Measurements from ENCODE around the gene HMG20A.

The HMG20A gene

GRCh38 chr15:77503240-77503639 is 82.6 kb downstream of the HMG20A start:
- no peak for DNase-seq

GRCh38 chr15:77503764-77504163 is 83.1 kb downstream of the HMG20A start:
- DNase-seq = no peak

- no peak for DNase-seq
Measured at GRCh38 chr15:77504306-77504705, 83.6 kb downstream of the HMG20A start.

DNA sequence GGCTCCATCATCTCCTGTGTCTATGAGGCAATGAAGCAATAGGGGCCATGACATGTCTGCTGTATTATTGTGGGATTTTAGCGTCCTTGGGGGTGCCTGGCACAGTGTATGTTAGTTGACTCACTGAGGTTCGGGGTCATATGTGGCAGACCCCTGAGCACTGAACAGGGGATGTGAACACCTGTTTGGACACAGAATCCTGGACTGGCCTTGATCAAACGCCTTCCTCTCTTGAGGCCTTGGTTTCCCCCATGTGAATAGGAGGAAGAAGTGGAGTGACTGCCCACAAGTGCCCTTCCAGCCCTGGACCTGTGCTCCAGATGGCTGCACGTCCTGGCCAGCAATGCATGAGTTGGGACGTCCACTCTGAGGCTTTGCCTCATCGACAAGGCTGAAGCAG is 84.2 kb downstream of the HMG20A start:
- DNase-seq = no peak

DNA sequence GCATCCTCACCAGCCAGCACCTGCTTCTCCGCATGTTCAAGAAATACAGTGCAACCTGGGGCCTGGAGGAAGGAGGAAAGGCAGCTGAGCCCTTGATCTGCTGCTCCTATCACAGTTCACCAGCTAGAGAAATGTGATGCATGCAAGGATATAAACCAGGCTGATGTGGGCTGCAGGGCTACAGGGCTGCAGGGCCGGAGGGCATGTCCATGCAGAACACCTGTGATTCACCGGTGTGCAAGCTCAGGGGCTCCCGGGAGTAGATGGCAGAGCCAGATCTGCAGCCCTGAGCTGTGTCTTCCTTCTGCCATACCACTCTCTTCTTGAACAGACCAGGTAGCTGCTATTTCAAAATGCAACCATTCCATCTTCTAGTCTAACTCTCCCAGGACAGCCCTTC is 84.9 kb downstream of the HMG20A start:
- DNase-seq = no peak

DNA sequence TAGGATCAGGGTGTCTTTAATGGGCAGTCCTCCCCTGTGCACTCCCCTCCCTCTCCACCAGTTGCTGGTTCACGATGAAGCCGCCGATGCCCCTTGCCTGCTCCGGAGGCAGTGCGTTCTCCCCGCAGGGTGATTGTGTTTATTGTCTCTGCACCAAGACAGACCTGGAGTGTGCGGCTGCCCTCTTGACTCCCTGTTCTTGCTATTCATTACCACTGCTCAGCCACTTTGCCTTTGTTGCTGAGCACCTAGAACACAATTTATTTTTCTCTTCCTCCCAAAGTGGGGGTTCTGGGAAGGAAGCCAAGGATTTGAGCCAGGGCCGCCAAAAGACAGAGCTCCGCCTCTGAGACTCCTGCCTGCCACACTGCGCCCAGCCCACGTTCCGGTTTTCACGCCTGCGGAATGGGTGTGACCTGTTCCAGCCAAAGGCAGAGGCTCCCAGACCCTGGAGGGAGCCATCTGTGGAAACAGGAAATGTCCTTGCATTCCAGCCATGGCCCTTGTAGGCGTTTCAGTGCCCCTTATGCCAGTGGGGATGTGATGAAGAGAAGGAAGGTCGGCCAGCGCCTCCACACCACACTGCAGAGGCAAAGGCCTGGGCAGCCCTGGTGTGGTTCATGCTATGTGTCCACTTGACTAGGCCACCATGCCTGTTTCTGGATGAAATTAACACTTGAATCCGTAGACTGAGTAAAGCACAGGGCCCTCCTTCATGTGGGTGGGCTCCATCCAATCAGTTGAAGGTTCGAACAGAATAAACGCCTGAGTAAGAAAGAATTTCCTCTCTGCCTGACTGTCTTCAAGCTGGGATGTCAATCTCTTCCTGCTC is 85.8 kb downstream of the HMG20A start:
- no peak for DNase-seq

DNA sequence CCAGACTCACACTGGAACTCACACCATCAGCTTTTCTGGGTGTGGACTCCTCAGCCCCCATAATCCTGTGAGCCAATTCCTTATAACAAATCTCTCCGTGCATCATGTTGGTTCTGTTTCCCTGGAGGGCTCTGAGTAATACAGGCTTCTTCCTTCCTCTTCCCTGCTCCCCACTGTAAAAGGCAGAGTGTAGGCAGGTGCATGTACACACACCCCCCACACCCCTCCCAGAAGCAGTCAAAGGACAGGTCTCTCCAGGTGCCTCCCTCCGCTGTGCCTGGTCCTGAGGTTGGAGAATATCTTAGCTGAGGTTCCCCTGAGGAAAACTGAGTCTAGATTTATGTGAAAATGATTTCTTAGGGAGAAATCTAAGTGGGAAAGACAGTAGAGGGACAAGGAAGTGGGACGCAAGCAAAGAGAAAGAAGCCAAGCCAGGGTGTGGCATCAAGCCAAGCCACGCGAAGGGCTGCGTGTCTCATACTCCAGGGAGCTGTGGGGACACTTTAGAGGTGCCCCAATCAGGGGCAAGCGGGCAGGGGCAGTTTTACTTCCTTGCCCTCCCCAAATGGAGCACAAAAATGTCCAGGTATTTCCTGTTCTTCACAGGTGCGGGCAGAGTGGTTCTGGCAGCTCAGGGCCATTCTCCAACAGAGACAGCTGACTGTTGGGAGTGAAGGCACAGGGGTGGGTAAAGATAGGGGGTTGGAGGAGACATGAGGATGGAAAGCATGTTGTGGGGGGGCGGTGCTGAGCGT is 86.6 kb downstream of the HMG20A start:
- DNase-seq = no peak

GRCh38 chr15:77507911-77508310 is 87.2 kb downstream of the HMG20A start:
- DNase-seq = no peak

GRCh38 chr15:77508541-77509243 is 88.0 kb downstream of the HMG20A start:
- no peak for DNase-seq

DNA sequence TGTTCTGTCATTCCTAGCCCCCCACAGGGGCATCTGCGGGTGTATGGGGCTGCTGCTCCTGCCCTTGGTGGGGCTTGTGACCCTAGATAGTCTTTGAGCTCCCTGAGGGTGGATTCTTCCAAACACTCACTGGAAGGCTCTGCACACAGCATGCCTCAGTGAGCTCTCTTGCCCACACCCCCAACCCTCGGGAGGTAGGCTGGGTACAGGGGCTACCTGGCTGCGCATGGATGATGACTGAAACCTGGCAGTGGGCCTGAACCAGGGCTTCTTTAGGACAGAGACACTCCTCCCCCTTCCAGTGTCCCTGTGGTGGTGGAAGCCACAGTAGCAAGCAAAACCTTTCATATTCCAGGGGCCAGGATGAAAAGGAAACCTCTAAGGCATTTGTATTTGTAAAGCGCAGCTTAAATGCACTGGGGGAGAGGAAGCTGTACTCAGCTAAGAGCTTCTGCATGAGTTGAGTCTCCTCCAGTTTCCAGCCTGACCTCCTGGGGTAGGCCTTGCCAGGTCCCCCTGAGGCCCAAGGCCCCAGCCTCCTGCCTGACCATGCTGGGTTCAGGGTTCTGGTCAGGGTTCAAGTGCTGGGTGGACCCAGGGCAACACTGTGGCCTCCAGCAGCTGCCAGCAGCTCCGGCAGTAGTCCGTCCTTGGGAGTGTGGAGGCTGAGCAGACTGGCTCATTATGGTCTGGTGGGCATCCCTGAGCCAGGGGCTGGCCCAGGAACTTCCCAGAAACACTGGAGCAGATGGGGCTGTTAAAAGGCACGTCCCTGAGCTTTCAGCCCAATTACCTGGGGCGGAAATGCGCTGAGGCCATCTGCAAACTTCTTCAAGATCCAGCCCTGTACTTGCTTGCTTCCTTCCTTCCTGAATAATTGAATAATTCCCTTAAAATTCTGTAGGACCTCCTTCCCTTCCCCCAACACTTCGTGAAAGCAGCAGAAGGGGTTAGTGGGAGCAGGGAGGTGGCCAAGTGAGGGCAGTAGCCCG is 89.7 kb downstream of the HMG20A start:
- no peak for DNase-seq

- no peak for DNase-seq
Measured at GRCh38 chr15:77511869-77512268, 91.2 kb downstream of the HMG20A start.

DNA sequence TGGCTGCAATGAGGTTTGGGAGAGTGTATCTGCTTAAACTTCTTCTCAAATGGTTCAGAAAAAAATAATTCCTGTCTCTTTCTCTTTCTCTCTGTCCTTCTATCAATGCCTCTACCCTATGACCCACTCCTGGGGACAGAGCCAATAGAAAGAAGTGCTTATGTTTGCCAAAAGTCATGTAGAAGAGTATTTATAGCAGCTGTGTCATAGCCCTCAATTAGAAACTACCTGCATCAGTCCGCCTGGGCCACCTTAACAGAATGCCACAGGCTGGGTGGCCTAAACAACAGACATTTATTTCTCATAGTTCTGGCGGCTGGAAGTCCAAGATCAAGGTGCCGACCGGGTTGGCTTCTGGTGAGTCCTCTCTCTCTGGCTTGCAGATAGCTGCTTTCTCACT is 92.5 kb downstream of the HMG20A start:
- no peak for DNase-seq

DNA sequence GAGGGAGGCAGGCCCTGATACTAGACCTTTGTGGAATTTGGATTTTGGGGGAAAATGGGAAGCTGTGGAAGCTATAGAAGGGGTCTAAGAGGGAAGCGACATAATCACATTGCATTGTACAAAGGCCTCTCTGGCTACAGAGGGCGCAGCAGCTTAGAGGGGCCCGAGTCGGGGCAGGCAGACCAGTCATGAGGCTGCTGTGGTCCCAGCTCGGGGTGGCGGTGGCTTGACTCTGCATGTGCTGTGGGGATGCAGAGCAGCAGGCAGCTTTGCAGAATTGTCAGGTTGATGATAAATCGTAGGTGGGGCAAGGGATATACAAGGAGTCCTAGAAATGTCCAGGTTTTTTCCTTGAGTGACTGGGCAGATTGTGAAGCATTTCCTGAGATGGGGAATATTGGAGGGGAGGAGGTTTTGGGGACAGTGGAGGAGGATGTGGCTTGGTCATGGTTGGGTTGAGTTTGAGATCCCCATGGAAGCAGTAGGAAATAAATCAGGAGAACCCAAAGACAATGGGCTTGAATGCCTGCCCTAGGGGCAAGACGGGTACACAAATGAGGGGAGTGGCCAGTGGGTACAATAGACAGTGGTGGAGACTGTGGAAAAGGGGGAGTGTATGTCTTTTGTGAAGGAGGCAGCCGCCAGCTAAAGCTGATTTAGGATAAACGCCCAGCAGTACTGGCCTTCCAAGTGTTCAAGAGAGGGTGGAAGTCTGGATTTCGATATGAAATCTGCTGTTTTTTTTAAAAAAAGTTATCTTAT is 94.1 kb downstream of the HMG20A start:
- no peak for DNase-seq

DNA sequence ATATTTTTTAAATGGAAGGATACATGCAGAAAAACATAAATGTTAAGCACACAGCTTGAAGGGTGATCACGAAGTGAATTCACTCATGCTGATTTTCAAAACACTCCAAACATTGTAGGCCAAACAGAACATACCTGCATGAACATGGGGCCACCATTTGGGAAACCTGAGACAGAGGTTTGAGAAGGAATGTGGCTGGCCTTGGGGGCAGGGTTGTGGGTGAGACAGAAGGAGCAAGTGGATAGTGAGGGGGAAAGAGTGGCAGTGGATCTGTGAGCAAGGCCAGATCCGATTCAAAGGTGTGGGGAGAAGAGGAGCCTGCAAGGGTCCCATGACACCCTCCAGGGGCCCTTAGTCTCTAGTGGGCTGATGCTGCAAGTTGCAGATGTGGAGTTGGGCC is 94.9 kb downstream of the HMG20A start:
- DNase-seq = no peak

DNA sequence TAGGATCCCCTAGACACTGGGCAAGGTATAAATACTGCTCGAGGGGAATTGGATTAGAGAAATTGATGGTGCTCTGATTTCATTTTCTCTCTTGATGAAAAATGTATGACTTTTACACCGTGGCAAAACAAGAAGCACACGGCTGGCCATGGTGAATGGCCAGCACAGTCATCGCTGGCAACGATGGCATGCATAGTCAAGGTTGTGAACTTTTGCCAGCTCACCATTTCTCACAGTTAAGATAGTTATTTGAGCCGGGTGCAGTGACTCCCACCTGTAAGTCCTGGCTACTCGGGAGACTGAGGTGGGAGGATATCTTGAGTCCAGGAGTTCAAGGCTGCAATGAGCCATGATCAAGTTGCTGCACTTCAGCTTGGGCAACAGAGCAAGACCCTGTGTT is 95.4 kb downstream of the HMG20A start:
- DNase-seq = no peak

DNA sequence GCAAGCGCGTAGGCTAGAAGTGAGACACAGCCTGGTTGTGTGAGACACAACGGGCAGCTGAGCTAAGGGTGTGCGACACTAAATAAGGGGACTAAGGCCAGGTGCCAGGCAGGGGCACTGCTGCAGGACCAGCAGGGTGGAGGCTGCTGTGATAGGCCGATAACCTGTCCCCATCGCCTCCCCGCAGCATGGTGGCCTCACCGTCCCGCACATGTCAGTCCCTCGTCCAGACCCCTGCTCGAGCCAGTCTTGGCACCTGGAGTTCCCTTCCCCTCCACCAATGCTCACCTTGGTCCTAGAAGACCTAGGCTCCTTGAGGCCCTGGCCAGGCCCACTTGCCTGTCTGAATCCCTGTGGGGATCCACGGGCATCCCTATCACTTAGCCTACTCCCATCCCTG is 96.1 kb downstream of the HMG20A start:
- DNase-seq = no peak

- no peak for DNase-seq
Measured at GRCh38 chr15:77517579-77517978, 96.9 kb downstream of the HMG20A start.

DNA sequence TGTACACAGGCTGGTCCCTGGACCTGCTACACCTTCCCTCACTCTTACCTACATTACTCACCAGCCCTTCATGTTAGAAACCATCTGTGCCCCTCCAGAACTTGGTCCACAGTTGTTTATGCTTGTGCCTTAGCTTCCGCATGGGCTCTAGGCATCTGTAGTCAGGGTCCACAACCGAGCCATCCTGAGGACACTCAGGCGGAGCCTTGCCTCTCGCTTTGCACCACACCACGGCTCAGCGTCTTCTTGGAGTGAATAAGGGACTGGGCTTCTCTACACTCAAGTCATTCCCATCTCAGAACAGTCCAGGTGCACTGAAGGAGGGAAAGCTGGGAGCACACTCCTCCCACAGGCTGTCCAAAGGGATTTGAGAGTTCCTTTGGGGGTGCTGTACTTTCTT is 97.8 kb downstream of the HMG20A start:
- DNase-seq = no peak

DNA sequence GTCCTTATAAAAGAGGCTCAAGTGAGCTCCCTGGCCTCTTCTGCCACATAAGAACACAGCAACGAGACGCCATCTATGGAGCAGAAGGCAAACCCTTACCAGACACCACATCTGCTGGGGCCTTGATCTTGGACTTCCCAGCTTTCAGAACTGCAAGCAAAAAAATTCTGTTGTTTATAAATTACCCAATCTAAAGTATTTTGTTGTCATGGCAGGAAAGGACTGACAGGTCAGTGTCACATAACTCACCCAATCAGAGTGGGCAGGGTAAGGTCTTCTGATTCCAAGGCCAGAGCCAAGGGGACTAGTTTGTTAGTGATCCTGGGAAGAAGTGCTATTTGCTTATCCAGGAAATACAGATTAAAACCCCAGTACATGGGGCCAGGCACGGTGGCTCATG is 98.9 kb downstream of the HMG20A start:
- DNase-seq = no peak

DNA sequence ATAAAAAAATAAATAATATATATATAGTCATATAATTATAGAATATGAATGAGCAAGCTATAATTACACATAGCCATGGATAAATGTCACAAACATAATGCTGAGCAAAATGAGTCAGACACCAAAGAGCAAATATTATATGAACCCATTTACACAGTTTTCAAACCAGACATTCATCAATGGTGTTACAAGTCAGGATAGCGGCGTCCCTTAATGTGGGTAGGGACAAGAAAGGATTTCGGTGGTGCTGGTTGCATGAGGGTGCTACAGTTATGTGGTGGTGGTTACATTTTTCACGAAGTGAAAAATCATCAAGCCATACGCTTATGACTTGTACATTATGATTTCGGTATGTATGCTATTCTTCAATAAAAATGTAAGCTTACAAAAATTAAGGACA is 100.5 kb downstream of the HMG20A start:
- no peak for DNase-seq

DNA sequence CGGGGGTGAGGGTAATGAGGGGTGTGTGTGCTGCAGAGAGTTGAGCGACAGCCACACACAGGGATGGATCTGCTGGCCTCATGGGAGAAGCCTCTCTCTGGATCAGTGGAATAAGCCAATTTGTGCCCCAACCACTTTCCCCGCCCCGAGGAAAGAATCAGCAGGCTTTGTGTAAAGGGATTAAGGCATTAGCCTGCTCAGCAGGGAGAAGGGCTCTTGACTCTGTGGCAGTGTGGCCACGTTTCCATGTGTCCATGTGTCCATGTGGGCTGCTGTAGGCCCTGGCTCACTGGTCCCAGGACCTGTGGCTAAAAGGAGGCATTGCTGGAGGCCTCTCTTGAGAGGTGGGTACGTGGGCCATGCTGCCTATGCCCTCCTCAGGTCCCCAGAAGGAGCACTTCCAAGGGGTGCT is 104.7 kb downstream of the HMG20A start:
- DNase-seq = no peak

All from activated CD4-positive, alpha-beta T cell treated with anti-CD3 and anti-CD28 coated beads for 4 hours (primary cell).